Stomach (tissue), 4 donors: ENCODE measurements around the gene RGS7.

Source experiments
- POLR2A ChIP-seq, 4 donors: fragments of 450-650 bp; IDR thresholded peaks; one replicate each; pipeline ENCODE4 v1.6.1; 2016; ENCODE audit warnings: antibody characterized with exemption in 4 of 4, control low read depth in 2 of 4, mild to moderate bottlenecking in 1 of 4, moderate library complexity in 1 of 4
- TF ChIP-seq, protein P1 (sequence below), 7 experiments: fragments of 450-650 bp in 4 of 7; fragments of 200-600 bp in 3 of 7; sonication (generic) in 3 of 7; IDR thresholded peaks; one replicate each; pipeline ENCODE4 v1.5.1; 2016 to 2019; ENCODE audit warnings: antibody characterized with exemption in 7 of 7, control low read depth in 2 of 7, mild to moderate bottlenecking in 1 of 7

DNA sequence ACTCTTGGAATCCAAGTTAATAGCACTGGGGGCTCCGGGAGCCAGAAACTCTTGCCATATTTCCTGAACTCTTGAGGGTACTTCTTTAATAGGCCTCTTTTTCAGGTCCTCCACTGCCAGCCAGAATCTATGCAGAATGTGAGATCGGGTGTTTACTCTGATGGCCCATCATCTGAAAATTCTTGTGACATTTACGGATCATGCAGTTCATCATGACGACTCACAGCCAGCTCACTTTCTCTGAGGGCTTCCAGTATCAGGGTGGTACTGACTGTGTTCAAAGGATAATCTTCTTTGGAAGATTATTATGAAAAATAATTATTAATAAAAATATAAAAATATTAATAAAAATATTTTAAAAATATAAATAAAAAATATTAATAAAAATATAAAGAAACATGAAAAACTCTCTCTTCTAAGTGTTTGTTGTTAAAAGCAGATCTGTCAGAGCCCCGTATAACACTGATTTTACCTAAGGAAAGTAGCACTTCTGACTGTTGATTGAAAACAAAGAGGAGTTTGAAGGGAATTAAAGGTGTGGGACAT lies 550.7 kb downstream of the RGS7 start:
- TF ChIP-seq POLR2A (IDR thresholded peaks at IDR 0.05) = no peak
- TF ChIP-seq, protein P1, sequence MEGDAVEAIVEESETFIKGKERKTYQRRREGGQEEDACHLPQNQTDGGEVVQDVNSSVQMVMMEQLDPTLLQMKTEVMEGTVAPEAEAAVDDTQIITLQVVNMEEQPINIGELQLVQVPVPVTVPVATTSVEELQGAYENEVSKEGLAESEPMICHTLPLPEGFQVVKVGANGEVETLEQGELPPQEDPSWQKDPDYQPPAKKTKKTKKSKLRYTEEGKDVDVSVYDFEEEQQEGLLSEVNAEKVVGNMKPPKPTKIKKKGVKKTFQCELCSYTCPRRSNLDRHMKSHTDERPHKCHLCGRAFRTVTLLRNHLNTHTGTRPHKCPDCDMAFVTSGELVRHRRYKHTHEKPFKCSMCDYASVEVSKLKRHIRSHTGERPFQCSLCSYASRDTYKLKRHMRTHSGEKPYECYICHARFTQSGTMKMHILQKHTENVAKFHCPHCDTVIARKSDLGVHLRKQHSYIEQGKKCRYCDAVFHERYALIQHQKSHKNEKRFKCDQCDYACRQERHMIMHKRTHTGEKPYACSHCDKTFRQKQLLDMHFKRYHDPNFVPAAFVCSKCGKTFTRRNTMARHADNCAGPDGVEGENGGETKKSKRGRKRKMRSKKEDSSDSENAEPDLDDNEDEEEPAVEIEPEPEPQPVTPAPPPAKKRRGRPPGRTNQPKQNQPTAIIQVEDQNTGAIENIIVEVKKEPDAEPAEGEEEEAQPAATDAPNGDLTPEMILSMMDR (IDR thresholded peaks at IDR 0.05) = no peak
